ENCODE measurements around the gene NEK4. TPM values are rescaled to one million over a fixed set of nuclear protein-coding genes. Genes with fewer than 3 reads are reported as not detected.

The NEK4 gene
- total RNA-seq, 1 donor from 2014 or later, result 30.3 TPM

- no peak for DNase-seq
Measured at GRCh38 chr3:52722491-52722890, 48.2 kb downstream of the NEK4 start.

GRCh38 chr3:52721730-52722008 lies 49.1 kb downstream of the NEK4 start:
- intact Hi-C loops (cut with micrococcal nuclease), result no loop called here
- Mint-ChIP-seq H3K27ac (peak overlapping the region; percentile 61), H3K36me3 (ENCODE audit: low read depth) (peaks cover 15% of the 10 kb centered on the region), H3K27me3 (no peaks in the 10 kb centered on the region), H3K4me1 (peaks cover 23% of the 10 kb centered on the region), H3K4me3 (no peak overlapping the region), H3K9me3 (no peaks in the 10 kb centered on the region)
- no peak for DNase-seq

More at GRCh38 chr3:52722491-52722890, 48.2 kb downstream of the NEK4 start:
- Mint-ChIP-seq H3K27me3 (no peaks in the 10 kb centered on the region), H3K27ac (no peak overlapping the region), H3K4me1 (peaks cover 23% of the 10 kb centered on the region), H3K9me3 (no peaks in the 10 kb centered on the region), H3K36me3 (ENCODE audit: low read depth) (peaks cover 18% of the 10 kb centered on the region), H3K4me3 (no peak overlapping the region)
- intact Hi-C loops (cut with micrococcal nuclease), result no loop called here

- Mint-ChIP-seq H3K4me1 (peaks cover 23% of the 10 kb centered on the region), H3K4me3 (peak overlapping the region; percentile 39), H3K36me3 (ENCODE audit: low read depth) (peaks cover 15% of the 10 kb centered on the region), H3K27ac (peak overlapping the region; percentile 61), H3K9me3 (no peaks in the 10 kb centered on the region), H3K27me3 (no peaks in the 10 kb centered on the region)
- DNase-seq, result peak; percentile 80
- intact Hi-C loops (cut with micrococcal nuclease), result no loop called here
Measured at GRCh38 chr3:52721002-52721729, 49.6 kb downstream of the NEK4 start.

GRCh38 chr3:52719618-52720017 lies 51.1 kb downstream of the NEK4 start:
- no peak for DNase-seq
- Mint-ChIP-seq H3K4me3 (no peak overlapping the region), H3K36me3 (ENCODE audit: low read depth) (peaks cover 15% of the 10 kb centered on the region), H3K9me3 (no peaks in the 10 kb centered on the region), H3K4me1 (peaks cover 23% of the 10 kb centered on the region), H3K27me3 (no peaks in the 10 kb centered on the region), H3K27ac (no peak overlapping the region)
- intact Hi-C loops (cut with micrococcal nuclease), result no loop called here

GRCh38 chr3:52715714-52716305 lies 54.9 kb downstream of the NEK4 start:
- no peak overlapping the region for H3K27ac Mint-ChIP-seq
- no peak for DNase-seq
- peaks cover 9% of the 10 kb centered on the region for H3K4me1 Mint-ChIP-seq
- H3K27me3 Mint-ChIP-seq, result no peaks in the 10 kb centered on the region
- H3K36me3 Mint-ChIP-seq (ENCODE audit: low read depth), result peaks cover 16% of the 10 kb centered on the region
- no peaks in the 10 kb centered on the region for H3K9me3 Mint-ChIP-seq
- H3K4me3 Mint-ChIP-seq, result no peak overlapping the region
- intact Hi-C loops (cut with micrococcal nuclease), result no loop called here

GRCh38 chr3:52714335-52715302 lies 56.1 kb downstream of the NEK4 start:
- intact Hi-C loops (cut with micrococcal nuclease), result no loop called here
- Mint-ChIP-seq H3K9me3 (no peaks in the 10 kb centered on the region), H3K4me3 (no peak overlapping the region), H3K4me1 (peaks cover under 1% of the 10 kb centered on the region), H3K27ac (no peak overlapping the region), H3K27me3 (no peaks in the 10 kb centered on the region), H3K36me3 (ENCODE audit: low read depth) (peaks cover 15% of the 10 kb centered on the region)
- DNase-seq, result no peak

GRCh38 chr3:52712291-52713212 lies 58.2 kb downstream of the NEK4 start:
- Mint-ChIP-seq H3K9me3 (no peaks in the 10 kb centered on the region), H3K4me3 (no peak overlapping the region), H3K36me3 (ENCODE audit: low read depth) (peaks cover 21% of the 10 kb centered on the region), H3K4me1 (peaks cover 6% of the 10 kb centered on the region), H3K27me3 (no peaks in the 10 kb centered on the region), H3K27ac (no peak overlapping the region)
- peak; percentile 51 for DNase-seq
- intact Hi-C loops (cut with micrococcal nuclease), result no loop called here

- no peak overlapping the region for H3K27ac Mint-ChIP-seq
Measured at GRCh38 chr3:52710512-52710911, 60.2 kb downstream of the NEK4 start.

GRCh38 chr3:52707585-52707984 lies 63.2 kb downstream of the NEK4 start:
- Mint-ChIP-seq H3K27me3 (no peaks in the 10 kb centered on the region), H3K27ac (peak overlapping the region; percentile 64), H3K4me3 (peak overlapping the region; percentile 94), H3K9me3 (no peaks in the 10 kb centered on the region), H3K36me3 (ENCODE audit: low read depth) (peaks cover 25% of the 10 kb centered on the region), H3K4me1 (peaks cover 22% of the 10 kb centered on the region)
- intact Hi-C loops (cut with micrococcal nuclease), result loop anchor here (2.0 to 10.0 kb wide), 3 partner anchors 63 to 337 kb away; partner anchors contain the start of genes NEK4, SFMBT1 and STIMATE
- no peak for DNase-seq

More at GRCh38 chr3:52710512-52710911, 60.2 kb downstream of the NEK4 start:
- peaks cover 24% of the 10 kb centered on the region for H3K36me3 Mint-ChIP-seq (ENCODE audit: low read depth)
- peaks cover 10% of the 10 kb centered on the region for H3K4me1 Mint-ChIP-seq
- H3K27me3 Mint-ChIP-seq, result no peaks in the 10 kb centered on the region
- no peak for DNase-seq
- H3K9me3 Mint-ChIP-seq, result no peaks in the 10 kb centered on the region
- intact Hi-C loops (cut with micrococcal nuclease), result no loop called here
- H3K4me3 Mint-ChIP-seq, result no peak overlapping the region

GRCh38 chr3:52705688-52706686 lies 64.8 kb downstream of the NEK4 start, which contains the start of the genes GLT8D1 and SPCS1:
Gene GLT8D1, minus strand, starts transcription at chr3:52705791. Its CDS starts 5,331 bp downstream, at chr3:52700460.
Gene SPCS1, plus strand, starts transcription at chr3:52706106. Its CDS starts 141 bp downstream, at chr3:52706247.
- peak within 1 kb of the TSS; percentile 94 for H3K4me3 Mint-ChIP-seq
- intact Hi-C loops (cut with micrococcal nuclease), result loop anchor here (1.0 to 10.0 kb wide), 4 partner anchors 20 to 339 kb away; partner anchors contain the start of genes GNL3, NEK4, SFMBT1 and STIMATE
- H3K4me1 Mint-ChIP-seq, result peaks cover 22% of the 10 kb centered on the region
- peaks cover 25% of the 10 kb centered on the region for H3K36me3 Mint-ChIP-seq (ENCODE audit: low read depth)
- H3K27ac Mint-ChIP-seq, result peak within 1 kb of the TSS; percentile 95
- H3K9me3 Mint-ChIP-seq, result no peaks in the 10 kb centered on the region
- no peaks in the 10 kb centered on the region for H3K27me3 Mint-ChIP-seq
- peak; percentile 96 for DNase-seq

GRCh38 chr3:52705438-52705687 lies 65.4 kb downstream of the NEK4 start:
- intact Hi-C loops (cut with micrococcal nuclease), result loop anchor here (1.0 to 10.0 kb wide), 3 partner anchors 19 to 339 kb away; partner anchors contain the start of genes GNL3, SFMBT1 and STIMATE
- Mint-ChIP-seq H3K4me3 (peak overlapping the region; percentile 94), H3K9me3 (no peaks in the 10 kb centered on the region), H3K4me1 (peaks cover 22% of the 10 kb centered on the region), H3K27me3 (no peaks in the 10 kb centered on the region), H3K36me3 (ENCODE audit: low read depth) (peaks cover 25% of the 10 kb centered on the region), H3K27ac (peak overlapping the region; percentile 86)
- no peak for DNase-seq
